T1000 (cell line): Measurements from ENCODE around the gene P3H4.

Experiments used
- DNase-seq: peaks from one replicate; lab custom pipeline; 2025; ENCODE audit warnings: mixed read lengths; lab: John Stamatoyannopoulos, UW

Gene P3H4

DNA sequence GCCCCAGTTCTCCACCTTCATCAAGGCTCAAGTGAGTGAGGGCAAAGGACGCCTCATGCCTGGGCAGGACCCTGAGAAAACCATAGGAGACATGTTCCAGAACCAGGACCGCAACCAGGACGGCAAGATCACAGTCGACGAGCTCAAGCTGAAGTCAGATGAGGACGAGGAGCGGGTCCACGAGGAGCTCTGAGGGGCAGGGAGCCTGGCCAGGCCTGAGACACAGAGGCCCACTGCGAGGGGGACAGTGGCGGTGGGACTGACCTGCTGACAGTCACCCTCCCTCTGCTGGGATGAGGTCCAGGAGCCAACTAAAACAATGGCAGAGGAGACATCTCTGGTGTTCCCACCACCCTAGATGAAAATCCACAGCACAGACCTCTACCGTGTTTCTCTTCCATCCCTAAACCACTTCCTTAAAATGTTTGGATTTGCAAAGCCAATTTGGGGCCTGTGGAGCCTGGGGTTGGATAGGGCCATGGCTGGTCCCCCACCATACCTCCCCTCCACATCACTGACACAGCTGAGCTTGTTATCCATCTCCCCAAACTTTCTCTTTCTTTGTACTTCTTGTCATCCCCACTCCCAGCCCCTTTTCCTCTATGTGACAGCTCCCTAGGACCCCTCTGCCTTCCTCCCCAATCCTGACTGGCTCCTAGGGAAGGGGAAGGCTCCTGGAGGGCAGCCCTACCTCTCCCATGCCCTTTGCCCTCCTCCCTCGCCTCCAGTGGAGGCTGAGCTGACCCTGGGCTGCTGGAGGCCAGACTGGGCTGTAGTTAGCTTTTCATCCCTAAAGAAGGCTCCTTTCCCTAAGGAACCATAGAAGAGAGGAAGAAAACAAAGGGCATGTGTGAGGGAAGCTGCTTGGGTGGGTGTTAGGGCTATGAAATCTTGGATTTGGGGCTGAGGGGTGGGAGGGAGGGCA lies 10.7 kb upstream of the P3H4 start:
- no peak for DNase-seq

DNA sequence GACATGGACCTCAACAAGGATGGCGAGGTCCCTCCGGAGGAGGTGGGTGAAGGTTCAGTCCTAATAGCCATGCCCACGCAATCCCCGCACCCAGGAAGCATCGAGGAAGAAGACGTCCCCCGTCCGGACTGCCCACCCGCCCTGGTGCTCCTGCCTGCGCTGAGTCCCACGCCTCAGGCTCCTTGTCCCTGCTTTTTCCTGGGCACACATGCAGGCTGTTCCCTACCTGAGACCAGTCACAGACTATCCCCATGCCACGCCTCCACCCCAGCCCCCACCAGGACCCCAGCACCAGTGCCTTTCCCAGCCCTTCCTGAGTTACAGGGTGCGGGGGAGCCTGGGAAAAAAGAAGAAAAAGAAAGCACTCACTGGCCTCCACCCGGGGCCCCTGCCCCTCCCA lies 10.0 kb upstream of the P3H4 start:
- DNase-seq, result no peak

DNA sequence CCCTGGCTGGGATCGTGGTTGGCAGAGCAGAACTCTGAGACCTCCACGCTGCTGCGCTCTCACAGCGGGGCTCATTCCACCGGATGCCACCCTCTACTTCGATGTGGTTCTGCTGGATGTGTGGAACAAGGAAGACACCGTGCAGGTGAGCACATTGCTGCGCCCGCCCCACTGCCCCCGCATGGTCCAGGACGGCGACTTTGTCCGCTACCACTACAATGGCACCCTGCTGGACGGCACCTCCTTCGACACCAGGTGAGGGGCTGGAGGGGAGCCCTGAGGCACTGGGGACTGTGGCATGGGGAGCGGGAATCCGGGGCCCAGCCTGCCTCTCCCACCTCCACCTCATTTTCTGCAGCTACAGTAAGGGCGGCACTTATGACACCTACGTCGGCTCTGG lies 6.3 kb upstream of the P3H4 start:
- no peak for DNase-seq

DNA sequence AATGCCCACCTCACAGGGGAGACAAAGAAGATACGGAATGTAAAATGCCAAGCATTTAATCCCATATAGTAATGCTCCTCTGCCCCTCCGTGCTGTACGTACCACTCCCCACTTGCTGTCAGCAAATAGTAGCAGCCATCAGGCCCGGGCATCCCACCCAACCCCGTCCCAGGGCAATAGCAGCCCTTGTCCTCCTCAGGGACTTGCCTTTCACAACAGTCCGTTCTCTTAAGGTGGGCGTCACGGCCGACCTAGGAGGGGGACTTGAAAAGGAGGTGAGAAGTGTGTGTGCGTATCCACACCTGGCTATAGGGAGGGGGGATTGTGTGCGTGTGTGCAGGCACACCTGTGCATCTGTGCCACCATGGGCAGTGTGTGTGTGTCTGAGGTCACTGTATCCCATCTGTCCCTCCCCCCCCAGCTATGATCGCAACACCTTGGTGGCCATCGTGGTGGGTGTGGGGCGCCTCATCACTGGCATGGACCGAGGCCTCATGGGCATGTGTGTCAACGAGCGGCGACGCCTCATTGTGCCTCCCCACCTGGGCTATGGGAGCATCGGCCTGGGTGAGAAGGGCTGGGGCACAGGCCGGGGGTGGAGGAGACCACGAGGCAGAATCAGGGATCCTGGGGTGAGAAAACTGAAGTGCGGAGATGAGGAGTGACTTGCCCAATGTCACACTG lies 5.0 kb upstream of the P3H4 start:
- DNase-seq, result no peak

DNA sequence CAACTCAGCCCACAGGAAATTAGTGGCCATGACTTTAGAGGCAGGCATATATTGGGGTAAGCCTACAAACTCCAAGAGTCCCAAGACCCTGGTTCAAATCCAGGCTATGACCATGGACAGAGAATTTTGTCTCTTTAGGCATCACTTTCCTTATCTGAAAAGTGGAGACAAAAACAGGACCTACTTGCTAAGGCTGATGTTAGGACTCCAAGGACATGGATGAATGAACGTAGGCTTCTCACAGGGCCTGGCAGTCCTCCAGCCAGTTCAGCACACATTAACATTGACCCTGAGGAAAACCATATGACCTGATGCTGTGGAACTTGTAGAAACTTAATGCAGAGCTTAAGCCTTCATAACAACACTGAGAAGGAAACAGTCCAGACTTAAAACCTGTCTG lies 2.4 kb upstream of the P3H4 start:
- DNase-seq, result no peak

DNA sequence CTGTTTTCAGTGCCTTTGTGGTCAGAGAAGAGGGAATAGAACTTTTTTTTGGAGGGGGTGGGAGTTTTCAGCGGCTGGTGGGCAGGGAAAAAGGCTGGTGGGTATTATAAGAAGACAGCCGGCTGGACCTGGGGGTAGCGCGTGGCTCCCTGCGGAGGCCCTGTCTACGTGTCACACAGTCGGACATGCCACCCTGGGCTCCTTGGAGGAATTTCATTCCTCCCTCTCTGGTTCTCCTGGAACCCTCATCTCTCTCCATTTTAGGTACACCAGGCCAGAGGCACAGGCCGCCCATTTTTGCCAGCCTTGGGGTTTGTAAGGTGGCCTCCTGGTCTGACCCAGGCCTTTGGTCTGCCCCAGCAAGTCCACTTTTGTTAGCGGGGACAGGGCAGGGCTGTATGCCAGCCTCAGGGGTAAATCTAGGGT lies 2.0 kb upstream of the P3H4 start:
- DNase-seq, result no peak

DNA sequence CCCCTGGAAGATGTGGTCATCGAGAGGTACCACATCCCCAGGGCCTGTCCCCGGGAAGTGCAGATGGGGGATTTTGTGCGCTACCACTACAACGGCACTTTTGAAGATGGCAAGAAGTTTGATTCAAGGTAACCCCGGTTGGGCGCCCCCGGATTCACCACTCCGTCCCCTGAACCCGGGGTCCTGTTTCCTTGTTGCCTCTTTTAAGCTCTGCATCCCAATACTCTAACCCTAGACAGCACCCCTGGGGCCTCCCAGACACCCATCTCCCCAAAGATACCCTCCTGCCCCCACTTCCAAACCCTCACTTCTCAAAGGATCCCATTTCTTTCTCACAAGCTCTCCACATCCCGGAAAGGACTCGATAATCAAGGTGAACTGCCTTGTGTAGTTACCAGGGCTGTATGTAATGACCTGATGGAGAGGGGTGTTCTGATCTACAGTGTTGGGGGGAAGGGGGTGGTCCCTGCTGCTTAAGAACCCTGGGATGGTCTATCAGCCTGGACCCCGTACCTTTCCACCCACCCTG lies 1.5 kb upstream of the P3H4 start:
- no peak for DNase-seq

DNA sequence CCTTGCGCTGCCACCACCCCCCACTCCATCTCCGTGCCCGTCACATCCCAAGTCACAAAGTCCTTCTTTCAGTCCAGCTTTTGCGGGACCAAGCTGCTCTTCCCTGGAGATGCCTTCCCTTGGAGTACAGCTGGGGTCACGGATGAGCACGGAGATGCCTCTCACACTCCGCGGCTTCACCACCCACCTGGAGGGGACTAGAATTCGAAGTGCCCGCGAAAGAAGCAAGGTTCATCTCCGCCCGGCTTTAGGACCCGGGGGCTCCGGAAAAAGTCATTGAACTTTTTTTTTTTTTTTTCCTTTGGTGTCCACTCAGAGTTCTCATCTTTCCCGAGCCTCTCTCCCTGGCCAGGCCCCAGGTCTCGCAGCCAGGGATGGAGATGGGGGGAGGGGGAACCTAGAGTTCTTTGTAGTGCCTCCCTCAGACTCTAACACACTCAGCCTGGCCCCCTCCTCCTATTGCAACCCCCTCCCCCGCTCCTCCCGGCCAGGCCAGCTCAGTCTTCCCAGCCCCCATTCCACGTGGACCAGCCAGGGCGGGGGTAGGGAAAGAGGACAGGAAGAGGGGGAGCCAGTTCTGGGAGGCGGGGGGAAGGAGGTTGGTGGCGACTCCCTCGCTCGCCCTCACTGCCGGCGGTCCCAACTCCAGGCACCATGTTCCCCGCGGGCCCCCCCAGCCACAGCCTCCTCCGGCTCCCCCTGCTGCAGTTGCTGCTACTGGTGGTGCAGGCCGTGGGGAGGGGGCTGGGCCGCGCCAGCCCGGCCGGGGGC lies 817 bp upstream of the P3H4 start, which contains the start of gene FKBP10:
Gene FKBP10, plus strand, starts transcription at position 624 of the 771 bp plus-strand sequence. Its CDS starts 31 bp downstream, at position 655.
- DNase-seq, result peak; percentile 82

DNA sequence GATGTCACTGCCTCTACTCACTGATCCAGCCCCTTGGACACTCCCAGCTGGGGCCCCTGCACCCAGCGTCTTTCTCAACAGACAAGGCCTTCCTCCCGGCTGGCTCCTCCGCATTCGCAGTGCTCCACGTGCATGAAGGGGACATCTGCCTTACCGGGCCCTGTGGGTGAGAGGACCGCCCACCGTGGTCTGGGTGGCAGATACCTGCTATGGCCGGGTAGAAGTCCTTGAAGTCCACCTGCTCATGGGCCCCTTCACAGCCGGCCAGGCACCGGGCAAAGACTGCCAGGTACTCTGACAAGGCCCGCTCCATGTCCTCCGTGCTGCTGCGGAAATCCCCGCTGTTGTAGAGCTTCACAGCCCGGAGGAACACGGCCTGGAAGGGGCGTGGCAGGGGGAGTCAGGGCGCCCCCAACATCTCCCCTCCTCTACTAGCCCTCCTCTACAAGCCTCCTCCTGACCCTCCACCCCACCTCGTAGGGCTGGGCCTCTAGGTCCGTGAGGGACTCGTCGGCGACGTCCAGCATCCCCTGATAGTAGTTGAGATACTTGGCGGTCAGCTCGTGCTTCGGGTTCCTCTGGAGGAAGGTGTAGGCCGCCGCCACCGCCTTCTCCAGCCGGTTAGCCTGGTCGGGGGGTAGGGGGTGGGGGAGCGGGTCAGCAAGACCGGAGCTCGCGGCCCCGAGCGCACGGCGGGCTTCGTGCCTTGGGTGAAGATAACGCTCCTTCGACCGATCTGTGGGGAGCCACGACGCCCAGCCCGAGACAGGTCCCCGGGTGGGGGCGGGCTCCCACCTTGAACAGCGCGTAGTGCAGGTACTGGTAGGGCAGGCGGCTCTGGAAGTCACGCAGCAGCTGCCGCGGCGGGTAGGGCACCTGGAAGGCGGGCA lies 845 bp downstream of the P3H4 start:
- DNase-seq, result no peak

DNA sequence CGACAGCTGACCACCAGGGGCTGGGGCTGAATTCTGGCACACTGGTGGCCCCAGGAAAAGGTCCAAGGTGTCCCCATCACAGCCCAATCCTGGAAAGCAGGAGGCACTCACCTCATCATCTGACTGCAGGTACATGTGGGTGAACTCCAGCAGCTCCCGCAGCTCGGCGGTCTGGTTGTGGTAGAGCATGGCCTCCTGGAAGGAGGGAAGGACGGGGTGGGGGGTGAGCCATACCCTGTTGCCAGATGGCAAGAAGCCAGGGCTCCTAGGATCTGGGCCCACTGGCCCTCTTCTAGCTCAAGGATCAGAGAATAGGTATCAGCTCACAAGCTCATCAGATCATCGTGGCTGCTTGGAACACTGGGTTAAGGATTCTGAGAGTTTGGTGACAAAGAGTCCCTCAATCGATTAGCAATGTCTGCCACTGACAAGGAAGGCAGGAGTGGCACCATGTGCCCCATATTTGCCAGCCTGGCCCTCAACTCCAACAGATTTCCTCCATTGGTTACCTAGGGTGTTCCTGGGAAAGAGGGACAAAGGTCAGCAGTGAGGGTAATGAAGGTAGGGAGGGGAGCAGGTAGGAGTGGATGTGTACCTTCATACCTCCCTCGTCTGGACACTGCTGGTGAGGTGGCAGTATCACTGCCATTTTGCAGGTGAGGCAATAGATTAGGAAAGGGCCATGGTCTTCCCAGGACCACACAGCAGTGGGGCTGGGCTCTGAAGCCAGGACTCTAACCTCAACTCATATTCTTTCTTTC lies 4.9 kb downstream of the P3H4 start:
- DNase-seq, result no peak

DNA sequence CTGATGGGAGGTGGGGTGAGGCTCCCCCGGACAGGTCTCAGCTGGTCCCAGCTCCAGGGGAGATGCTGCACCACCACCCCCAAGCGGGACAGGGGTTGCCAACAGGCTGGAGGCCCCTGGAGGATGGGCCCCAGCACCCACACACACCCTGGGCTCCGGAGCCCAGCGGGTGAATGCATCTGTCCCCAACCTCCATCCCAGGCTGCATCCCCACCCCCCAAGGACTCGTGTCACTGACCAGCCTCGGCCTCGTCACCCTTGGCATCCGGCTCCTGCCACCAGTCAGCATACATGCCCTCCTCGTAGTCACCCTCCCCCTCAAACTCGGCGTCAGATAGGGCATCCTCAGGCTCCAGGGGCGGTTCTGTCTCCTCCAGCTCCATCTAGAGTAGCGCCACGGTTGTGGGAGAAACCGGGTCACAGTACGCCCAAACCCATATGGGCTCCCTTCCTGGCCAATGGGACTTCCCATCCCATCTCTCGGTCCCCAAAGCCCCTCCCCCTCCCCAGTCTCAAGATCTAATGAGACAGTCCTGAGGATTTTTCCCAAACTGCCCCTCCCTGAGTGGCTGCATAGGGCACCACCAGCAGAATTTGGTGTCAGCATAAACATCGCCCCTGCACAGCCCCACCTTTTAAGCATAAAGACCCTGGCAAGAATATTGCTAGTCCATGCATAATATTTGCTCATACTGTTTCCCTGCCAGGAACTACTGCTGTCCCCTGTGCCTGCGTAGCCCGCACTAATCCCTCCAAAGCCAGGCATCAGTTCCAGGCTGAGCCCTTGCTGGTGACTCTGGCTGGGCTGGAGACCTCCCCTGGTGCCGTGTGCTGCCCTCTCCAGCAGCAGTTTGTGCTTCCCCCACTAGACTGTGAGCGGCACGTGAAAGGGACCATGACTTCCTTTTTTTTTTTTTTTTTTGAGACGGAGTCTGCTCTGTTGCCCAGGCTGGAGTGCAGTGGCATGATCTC lies 8.4 kb downstream of the P3H4 start:
- DNase-seq, result no peak

DNA sequence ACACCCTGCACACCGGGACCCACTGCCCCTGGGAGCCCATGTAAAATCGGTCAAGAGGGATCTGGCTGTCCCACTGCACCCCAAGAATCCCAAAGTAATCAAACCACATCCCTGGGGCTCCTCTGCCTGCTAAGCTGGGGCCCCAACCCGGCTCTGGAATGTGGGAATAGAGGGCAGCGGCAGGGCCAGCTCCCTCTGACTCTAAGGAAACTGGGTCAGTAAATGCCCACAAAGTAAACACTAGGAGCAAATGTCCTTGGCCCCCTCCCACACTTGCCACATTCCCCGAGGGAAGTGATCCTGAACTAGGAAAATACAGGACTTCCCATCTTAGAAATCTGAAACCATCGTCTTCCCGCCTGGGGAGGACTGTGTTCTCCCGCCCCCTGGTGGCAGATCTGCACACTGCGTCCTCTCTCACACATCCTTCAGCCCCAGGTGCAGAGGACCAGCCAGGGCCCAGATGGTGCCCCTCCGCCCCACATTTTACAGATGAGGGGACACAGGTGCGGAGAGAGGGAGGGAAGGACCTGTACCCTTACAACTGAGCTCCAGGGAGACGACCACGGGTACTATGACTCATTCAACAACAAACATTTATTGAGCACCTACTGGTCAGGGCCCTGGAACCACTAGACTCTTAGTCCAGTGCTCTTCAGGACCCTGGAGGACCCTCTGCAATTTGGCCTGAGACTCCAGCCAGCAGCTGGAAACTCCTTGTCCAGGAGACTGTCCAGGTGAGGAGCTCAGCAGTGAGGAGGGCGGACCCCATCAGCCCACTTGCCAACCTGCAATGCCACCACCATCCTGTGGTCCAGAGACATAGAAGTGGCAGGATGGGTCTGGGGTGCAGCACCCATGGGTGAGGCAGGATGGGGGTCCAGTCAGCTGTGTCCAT lies 10.1 kb downstream of the P3H4 start:
- DNase-seq, result peak; percentile 50

DNA sequence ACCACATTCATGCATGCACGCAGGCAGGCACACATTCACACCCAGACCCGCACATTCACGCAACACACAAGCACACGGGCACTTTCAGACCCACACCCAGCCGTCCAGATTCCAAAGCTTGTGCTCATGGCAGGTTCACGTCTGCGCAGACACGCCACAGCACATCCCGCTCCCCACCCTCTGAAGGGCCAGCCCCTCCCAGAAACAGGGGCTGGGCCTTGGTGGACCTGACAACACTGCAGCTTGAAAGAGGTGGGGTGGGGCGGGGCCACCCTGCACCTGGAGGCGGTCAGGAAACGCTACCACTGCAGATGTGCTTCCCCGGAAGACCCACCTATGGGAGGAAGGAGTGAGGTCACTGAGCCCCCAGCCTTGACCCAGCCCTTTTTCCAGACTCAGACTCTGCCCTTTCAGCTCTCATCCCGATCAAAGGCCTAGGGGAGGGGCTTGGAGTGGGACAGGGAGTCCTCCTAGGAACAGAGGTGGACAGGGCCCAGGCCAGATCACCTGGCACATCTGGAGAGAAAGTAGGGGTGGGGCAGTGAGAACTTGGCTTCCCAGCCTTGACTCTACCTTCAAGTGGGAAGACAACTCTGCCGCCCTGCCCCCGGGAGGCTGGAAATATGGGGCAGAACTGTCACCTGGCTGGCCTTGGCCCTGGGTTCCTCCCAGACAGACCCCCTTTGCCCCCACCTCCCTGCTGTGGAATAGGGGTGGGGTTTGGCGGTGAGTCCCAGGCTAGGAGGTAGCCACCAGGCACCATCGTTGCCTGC lies 11.0 kb downstream of the P3H4 start:
- DNase-seq, result no peak

DNA sequence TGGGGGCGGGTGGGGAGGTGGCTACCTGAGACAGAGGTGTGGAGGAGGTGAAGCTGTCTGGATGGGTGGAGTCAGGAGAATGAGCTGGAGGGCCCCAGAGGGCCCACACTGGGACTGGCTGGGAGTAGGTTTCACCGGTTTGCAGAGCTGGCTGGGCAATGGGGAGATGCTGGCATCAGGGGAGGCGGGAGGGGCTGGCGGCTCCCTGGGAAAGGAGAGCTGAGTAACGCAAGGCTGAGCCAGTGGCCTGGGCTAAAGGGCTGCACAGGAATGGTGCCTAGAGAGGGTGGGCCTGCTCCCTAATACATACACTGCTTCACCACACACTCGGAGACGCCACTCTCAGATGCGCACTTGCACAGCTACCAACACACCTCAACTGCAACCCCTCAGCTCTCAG lies 12.4 kb downstream of the P3H4 start:
- DNase-seq, result no peak

DNA sequence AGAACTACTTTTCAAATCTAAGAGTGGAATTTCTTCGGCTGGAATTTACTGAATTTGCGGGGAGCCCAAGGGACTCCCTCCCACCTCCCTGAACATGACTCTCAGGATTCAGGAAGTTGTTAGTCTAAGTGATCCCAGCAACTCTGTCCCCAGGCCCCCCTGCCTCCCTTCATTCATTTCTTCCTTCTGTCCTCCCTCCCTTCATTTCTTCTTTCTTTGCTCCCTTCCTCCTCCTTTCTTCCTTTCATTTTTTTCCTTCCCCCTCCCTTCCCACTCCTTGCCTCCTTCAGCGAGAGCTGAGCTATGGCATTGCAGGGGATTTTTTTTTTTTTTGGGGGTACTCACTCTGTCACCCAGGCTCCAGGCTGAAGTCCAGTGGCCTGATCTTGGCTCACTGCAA lies 14.4 kb downstream of the P3H4 start:
- DNase-seq, result no peak

DNA sequence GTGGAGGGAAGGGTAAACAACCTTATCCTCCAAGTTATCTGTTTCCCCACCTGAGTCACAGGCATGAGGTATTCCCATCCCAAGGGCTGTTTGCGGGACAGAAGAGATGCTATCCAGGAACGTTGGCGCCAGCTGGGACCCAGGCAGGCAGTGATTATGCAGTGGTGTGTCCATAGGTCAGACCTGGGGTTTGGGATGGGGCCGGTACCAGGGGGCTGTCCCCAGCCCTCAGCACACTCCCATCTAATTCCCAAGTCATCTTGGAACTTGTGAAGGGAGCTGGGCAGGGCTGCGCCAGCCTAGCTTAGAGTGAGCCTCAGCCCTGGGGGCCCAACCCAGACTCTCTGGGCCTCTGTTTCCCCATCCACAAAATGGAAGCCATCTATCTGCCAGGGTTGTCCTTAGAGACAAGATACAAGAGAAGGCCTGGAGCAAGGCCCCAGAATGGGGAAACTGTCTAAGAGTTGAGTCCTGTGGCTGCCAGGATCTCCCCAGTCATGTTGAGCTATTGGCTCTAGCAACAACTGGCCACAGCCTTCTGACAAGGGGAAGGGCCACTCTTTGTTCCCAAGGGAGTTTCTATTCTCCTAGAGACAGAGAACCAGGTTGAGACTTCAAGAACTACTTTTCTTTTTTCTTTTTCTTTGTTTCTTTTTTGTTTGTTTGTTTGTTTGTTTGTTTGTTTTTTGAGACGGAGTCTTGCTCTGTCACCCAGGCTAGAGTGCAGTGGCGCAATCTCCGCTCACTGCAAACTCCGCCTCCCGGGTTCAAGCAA lies 15.4 kb downstream of the P3H4 start:
- DNase-seq, result no peak

DNA sequence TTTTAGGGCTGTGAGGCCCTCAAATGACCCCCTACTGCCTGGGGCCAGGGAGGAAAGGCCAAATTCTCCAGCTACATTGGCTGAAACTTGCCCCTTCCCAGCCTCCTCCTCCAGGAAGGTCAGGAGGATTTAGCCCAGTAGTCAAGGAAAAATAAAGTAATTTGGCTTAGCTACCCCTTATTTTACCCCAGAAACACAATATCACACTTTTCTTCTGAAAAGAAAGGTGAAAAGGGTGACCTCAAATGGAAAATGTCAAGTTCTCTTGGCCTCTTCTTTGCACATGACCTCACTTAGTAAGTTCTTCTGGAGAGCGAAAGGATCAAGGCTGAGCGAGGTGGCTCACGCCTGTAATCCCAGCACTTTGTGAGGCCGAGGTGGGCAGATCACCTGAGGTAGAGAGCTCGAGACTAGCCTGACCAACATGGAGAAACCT lies 17.2 kb downstream of the P3H4 start:
- no peak for DNase-seq
